CD4-positive, alpha-beta T cell treated with Interleukin-2 at 100 ng/mL for 4 hours (primary cell): Measurements from ENCODE around the gene MED27.
A peak's percentile ranks its signal among the peaks of the same experiment; 100 is the strongest.

Source experiments
- DNase-seq: peaks from one replicate; pipeline ENCODE4 v3.0.0-alpha.2; 2020; ENCODE audit warnings: low spot score

MED27 gene

DNA sequence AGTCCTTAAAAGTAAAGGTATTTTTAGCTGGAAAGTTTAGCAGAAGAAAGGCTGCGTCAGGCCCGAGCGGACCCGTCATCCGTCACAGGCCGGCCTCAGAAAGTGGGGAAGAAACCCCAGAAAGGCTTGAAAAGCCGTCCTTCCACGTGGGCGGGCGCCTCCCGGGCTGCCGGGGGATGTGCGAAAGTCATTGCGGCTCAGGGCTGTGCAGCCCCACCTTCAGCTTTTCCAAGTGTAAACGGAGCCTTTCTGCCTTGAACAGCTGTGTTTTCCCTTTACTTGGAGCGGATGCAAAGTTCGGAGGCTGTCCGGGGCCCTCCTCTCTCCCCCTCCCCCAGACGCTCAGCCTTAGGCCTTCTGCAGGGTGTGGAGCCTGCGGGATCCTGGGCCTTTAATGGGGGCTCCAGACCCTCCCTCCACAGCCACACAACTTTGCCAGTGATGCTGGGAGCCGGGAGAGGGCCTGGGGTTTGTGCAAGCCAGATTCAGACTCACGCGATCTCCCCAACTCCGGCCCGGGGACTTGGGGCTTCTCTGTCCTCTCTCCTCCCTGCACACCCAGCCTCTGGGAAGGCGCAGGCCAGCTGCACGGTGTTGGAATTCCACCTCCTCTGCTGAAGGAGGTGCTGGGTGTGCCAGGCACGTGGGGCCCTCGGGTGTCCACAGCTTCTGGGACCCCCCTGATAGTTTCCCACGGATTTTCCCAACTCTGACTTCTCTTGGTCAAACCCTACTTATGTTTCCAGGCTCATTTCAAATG lies 244.3 kb downstream of the MED27 start:
- no peak for DNase-seq

DNA sequence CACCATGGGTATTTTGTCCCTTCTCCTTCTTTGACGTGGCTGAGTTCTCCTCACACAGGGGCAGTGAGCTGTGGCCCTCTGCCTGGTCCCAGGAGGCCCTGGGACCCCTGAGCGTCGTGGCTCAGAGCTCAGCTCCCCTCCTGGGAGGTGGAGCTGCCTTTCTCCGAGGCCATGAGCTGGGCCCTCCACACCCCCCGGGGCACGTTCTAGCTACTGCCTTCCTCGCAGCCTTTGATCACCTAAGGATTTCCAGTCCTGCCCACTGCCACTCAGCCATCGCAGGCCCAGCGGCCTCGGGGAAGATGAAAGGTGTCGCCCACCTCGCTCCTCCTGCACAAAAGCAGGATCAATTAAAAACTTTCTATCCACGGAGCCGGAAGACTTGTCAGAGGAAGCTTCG lies 244.9 kb downstream of the MED27 start:
- DNase-seq: no peak

DNA sequence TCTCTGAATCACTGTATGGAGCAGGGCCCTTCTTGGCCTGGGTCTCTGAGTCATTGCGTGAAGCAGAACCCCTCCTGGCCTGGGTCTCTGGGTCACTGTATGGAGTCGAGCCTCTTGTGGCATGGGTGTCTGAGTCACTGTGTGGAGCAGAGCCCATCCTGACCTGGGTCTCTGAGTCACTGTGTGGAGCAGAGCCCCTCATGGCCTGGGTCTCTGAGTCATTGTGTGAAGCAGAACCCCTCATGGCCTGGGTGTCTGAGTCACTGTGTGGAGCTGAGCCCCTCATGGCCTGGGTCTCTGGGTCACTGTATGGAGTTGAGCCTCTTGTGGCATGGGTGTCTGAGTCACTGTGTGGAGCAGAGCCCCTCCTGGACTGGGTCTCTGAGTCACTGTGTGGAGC lies 245.8 kb downstream of the MED27 start:
- DNase-seq: peak; percentile 22

DNA sequence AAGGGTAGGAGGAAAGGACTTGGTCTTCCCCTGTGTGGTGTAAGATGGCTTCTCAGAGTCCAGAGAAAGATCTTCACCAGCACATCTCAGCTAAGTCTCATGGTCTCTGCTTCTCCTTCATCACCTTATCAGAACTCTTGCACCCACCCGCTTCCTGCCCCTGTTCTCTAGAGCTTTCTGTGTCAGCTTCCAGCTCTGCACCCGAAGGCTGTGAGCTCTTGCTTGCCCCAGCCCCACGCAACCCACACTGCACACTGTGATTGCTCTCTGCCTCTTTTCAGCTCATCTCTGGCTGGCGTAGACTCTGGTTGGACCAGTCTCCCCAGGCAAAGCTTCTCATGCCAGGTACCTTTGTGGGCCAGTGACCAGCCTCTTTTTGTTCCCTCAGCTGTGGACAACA lies 246.6 kb downstream of the MED27 start:
- DNase-seq: no peak

DNA sequence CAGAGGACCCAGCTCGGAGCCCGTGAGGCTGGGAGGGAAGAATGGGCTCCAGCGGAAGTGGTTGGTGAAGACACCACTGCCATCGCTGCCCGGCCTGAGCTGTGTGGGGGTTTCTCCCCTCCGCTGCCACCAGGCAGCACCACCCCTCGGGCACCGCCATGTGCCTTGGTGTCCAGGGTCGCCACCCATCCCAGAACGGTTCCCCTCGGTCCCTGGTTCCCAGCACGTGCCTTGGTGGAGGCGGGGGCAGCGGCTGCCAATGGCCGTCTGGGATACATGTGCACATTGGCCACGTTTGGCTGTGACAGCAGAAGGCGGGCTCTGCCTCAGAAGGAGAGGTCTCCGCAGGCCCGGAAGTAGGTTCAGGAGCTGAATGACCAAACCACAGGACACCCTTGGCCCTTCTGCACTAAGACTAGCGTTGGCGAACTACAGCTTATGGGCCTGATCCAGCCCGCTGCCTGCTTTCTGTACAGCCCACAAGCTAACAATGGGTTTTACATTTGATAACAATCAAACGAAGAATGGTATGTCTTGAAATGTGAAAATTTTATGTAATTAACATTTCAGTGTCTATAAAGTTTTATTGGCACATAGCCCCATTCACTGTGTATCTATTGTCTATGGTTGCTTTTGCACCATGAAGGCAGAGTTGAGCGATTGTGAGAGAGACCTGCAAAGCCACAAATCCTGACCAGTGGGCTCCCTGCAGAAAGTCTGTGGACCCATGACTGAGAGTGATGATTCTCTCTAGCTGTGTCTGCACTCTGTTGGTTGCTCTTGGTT lies 248.1 kb downstream of the MED27 start:
- DNase-seq: no peak

DNA sequence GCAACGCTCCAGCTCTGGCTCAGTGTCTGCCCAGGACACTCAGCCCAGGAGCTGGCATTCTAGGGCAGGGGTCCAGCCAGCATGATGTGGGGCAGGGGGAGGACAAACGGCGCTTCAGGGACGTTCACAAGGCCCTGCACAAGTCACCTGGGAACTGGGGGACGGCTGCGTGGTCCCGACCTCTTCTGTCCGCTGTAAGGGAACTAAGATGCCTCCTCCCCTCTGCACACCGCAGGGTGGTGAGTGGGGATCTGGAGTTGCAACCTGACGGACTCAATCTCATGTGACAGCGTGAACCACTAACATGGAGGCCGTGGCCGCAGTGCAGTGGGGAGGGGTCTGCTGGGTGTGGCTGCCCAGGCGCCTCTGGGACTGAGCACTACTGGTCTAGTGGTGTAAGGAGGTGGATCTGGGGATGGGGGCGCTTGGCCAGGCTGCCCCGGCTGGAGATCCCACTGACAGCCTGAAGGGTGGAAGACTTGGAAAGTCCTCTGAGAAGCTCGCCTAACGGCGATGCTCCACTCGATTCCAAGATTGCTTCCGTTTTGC lies 251.8 kb downstream of the MED27 start:
- no peak for DNase-seq

DNA sequence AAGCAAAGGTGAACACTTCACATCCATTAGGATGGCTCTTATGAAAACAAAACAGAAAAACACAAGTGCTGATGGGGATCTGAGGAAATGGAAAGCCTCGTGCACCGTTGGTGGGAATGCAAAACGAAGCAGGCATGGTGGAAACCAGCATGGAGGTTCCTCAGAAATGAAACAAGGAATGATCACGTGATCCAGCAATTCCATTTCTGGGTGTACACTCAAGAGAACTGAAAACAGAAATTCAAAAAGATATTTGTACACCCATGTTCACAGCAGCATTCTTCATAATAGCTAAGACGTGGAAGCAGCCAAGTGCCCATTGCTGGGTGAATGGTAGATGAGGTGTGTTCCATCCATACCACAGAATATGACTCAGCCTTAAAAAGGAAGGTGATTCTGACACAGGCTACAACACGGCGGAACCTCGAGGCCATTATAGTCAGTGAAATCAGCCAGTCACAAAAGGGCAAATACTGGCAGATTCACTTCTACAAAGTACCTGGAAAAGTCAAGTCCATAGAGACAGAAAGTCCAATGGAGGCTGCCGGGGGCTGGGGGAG lies 252.6 kb downstream of the MED27 start:
- DNase-seq: no peak

DNA sequence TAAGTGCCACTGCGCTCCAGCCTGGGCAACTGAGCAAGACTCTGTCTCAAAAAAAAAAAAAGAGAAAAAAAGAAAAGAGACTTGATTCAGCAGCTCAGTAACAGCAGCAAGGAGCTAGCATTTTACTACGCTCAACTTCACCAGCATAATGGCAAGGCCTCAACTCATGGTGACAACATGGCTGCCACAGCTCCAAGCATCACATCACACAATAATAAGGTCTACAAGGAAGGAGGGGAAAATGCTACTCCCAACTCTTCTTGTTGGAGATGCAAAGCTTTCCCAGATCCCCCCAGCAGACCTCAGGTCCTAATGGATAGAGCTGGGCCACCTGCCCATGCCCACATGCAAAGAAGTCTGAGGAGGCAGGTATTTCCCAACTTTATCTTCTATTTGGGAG lies 253.6 kb downstream of the MED27 start:
- DNase-seq: no peak

DNA sequence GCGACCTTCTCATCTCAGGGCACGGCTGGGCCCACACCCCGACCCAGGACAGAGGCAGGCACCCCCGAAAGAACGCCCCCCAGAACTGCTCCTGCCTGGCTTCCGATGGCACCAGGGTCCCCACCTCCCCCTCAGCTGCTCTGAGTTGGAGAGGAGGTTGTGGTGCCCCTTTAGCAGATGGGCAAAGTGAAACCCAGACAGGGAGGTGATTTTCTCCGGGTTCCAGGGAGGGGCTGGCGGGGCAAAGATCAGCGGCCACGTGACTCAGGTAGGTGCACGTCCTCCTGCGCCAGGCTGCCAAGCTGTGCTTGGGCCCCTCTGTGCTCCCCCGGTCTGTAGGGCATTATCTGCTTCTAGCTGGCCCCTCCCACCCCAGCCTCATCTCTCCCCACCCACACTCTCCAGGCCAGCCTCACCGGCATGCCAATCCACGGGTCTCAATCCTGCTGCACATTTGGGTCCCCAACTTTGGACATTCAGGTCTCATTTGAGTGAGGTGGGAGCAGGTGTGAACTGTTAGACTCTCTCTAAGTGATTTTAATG lies 254.6 kb downstream of the MED27 start:
- DNase-seq: no peak

DNA sequence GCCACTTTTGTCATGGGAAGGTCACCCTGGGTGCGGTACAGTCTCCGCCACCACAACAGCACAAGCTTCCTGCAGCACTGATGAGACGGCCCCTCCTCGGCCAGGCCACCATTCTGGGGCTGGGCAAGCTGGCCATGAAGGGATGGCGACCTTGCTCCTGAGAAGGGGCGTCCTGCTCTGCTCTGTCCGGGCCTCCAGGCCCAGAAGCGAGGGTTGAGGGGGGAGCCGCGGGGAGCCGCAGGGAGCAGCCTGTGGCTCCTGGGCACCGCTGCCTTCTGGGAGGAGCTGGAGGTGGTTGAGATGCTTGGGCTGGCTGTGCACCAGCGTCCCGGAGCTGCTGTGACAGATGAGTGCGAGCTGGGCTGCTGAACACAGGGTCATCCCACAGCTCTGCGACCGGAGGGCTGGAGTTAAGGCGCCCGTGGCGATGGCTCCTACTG lies 255.5 kb downstream of the MED27 start:
- DNase-seq: no peak

DNA sequence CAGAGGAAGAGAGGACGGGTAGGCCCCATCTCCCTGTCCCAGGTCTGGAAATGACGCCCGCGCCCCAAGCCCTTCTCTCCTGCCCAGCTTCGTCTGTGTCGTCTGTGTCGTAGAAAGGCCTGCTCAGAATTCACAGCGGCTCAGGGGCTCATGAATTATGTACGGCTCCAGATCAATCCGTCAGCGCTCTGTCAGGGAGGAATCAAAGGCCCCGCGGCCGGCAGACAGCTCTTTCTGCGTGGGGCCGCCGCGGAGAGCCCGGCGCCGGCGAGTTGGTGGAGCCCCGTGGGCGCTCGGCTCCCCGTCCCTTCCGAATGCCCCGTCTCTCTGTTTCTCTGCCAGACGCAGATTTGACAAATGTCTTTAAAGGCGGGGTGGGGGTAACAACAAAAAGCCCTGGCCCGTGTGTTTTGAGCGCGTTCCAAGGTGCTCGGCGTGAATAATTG lies 255.9 kb downstream of the MED27 start:
- DNase-seq: no peak

DNA sequence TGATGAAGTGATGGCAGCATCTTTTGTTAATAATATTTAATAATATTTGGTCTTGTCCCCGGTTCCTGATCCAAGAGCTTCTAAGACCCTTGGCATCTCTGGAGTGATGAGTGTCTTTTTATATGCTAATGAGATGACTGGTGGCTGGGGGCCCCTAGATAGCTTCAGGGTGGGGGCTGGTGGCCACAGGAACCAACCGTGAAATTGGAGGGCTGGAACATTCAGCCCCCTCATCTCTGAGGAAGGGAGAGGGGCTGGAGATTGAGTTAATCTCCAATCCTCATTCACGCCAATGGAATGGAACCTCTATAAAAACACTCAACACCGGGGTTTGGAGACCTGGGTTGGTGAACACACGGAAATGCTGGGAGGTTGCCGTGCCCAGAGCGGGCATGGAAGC lies 261.6 kb downstream of the MED27 start:
- no peak for DNase-seq

DNA sequence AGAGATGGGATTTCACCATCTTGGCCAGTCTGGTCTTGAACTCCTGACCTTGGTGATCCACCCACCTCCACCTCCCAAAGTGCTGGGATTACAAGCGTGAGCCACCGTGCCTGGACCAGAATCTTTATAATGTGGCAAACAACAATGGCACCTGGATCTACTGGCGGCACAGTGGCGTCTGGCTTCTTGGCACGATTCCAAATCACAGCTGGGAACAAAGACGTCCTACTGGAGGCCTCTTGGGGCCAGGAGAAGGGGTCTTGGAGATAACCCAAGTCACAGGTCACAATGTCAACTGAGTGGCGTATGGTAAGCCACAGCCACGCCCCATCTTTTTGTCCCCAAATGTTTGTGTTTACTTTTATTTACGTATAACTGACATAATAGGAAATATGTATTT lies 262.0 kb downstream of the MED27 start:
- no peak for DNase-seq

DNA sequence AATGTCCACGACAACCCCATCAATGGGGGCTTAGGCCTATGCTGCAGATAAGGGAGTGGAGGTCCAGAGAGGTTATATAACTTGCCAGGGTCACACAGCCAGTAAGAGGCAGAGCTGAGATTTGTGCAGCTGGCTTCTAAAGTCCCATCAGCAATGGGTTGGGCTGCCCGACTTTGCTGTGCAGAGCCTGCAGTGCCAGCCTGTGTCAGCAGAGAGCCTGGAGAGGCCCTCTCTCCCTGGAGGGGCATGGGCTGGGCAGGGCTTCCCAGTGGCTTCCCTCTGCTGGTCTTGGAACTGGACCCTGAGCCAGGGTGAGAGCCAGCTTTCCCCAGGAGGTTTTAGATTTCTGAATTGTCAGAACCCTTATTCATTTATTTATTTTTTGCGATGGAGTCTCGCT lies 262.6 kb downstream of the MED27 start:
- DNase-seq: no peak

DNA sequence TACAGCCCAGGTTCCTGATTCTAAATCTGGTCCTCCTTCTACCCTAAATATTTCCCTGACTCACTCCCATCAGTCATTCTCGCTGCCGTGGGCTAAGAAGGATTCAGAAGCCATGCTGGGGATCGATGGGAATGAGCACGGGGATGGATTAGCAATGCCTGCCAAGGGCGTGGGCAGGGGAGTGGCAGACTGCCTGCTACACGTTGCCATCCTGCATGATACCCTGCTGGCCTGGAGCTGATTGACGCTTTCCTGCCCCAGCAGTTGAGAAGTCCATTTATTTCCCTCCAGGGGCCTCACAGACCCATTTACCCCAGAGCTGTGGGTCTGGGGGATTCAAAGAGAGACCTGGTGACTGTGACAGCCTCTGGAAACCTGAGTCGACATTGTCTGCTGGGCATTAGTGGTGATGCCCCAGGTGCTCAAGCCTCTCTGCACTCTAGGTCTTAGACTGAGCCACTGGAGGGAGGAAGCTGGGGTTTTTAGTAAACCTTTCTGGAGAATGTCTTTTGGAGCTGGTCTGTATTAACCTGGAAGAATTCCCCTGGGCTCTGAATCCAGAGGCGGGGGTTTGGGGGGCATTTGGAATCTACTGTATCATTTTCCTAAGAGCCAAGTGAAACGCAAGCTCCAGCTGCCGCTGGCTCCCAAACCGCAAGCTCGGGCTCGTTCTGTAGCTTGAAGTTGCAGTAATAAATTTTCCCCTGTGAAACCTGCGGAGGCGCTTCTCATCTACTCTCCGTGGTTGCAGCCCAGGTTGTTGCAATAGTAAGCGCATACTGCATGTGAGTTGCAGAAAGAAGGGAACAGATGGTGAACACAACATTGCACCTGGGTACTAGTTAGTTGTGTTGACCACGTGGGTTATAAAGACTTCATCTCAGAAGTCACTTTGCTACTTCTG lies 263.4 kb downstream of the MED27 start:
- no peak for DNase-seq

DNA sequence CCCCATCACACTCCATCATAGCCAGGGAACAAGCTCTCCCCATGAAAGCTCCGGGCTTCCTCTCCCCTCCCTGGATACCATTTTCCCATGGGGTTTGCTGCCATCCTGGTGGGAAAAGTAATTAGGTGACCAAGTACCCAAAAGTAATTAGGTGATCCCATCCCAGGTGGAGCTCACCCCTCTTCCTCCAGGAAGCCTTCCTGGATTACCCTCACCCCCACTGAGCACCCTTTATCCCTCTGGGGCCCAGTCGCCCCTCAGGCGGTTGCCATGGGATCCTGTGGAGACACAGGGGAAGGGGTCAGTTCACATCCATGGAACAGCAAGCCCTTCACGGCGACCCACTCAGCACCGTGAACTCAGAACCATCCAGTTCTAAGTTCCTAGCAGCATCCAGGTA lies 265.0 kb downstream of the MED27 start:
- DNase-seq: no peak

DNA sequence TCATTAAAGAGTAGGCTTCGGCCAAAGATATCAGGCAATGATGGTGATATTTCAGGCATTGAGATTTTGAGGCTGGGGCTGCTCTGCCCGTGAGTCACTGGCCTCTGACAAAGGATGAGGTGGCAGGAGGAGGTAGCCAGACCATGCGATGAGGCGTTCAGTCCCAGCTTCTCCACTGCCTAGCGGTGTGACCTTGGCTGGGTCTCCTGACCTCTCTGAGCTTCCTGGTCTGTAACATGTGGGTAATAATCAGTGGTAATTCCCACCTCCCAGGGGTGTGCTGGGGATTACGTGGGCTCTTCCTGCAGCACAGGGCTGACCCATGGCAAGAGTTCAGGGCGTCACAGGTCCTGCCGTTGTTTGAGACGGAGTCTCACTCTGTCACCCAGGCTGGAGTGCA lies 266.6 kb downstream of the MED27 start:
- DNase-seq: no peak

DNA sequence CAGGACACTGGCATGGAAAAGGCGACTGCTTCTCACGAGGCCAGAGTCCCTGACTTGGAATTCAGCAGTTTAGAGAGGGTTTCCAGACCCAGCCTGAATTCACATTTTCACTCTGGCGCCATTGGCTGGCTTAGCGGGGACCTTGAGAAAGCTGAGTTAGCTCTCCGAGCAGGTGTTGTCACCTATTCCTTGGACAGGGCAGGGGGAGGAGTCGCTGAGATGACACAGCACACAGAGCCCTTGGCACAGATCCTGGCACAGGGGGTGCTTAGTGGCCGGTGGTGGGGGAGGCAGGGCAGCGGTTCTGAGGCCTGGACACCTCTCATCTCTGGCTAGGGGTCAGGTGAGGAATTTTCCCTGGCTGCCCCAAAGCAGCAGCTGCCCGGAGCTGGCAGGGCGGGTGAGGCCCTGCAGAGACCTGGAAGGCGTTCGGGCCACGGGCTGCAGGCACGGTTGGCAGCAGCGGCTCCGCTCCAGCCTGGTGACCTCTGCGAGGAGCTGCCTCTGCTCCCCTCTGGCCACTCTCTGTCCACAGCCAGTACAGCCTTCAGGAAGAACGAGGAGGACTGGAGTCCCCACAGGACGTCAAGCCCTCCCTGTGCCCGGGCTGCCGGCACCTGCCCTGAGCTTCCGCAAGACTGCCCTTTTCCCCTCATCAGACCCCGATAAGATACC lies 267.4 kb downstream of the MED27 start:
- DNase-seq: no peak

DNA sequence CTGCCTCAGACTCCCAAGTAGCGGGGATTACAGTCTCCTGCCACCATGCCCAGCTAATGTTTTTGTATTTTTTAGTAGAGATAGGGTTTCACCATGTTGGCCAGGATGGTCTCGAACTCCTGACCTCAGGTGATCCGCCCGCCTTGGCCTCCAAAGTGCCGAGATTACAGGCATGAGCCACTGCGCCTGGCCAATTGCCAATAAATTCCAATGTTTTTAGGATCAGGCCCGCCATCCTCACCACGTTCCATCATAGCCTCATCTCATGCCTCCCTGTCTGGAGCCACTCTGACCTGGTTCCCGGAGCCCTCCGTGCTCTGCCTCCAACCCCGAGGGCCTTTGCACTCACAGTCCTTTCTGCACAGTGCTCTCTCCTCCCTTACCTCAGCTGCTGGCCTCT lies 268.3 kb downstream of the MED27 start:
- no peak for DNase-seq

DNA sequence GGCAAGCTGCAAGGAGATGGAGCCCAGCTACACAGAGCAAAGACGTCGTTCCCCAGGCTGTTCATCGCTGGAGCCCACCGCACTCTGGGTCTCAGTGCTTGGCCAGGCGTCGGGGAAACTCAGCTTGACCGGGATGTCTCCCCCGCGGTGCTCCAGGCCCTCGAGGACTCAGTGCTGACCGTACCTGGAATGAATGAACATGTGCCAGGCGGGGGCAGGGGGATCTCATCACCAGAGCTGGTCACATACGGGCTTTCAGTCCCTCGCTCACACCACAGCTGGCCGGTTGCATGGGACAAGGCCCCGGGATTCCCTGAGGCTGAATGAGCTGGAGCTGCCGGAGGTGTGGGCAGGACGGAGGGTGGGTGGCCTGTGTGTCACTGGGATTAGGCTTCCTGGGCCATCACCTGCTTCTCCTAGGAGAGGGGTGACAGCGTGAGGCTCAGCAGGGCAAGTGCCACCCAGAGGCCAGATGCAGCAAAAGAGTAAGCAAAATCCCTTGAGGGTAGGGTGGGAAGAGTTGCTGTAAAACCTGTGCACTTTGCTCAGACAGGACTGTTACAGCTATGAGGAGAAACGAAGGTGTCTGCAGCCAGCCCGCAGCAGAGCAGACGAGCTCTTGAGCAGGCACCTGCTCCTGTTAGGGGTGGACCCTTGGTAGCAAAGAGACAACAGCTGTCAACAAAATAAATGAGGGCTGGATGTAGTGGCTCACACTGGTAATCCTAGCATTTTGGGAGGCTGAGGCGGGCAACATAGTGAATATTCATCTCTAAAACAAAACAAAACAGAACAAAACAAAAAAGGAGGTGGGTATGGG lies 269.1 kb downstream of the MED27 start:
- no peak for DNase-seq
